GM12864 (cell line): ENCODE data around the gene EPS15.

Experiments
- DNase-seq: peaks from one replicate; pipeline ENCODE4 v3.0.0-alpha.2; 2011; ENCODE audit warnings: low read depth
- H3K4me3 ChIP-seq: 2 replicates; pipeline ENCODE4 v1.5.1; 2011; ENCODE audit warnings: mild to moderate bottlenecking, low read depth, low read length, control low read depth
- TF ChIP-seq, protein P1 (sequence below): IDR thresholded peaks from 2 replicates; pipeline ENCODE4 v1.5.1; 2011; ENCODE audit warnings: low read depth, mild to moderate bottlenecking, moderate library complexity, low read length, control low read depth, inconsistent platforms; ENCODE audit errors: missing control alignments

The EPS15 gene

DNA sequence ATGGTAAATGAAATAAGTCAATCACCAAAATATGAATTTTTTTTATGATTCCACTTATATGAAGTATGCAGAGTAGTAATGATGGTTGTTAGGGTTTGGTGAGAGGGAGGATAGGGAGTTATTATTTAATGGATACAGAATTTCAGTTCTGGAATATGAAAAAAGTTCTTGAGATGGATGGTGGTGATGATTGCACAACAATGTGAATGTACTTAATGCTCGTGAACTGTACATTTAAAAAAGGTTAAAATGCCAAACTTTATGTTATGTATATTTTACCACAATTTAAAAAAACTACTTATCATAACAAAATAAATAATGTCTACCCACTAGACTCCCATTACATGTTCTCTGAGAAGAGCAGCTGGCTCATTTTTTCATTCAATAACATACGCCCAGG, 133.3 kb downstream of the EPS15 start:
- H3K4me3 ChIP-seq = no peak overlapping the region

DNA sequence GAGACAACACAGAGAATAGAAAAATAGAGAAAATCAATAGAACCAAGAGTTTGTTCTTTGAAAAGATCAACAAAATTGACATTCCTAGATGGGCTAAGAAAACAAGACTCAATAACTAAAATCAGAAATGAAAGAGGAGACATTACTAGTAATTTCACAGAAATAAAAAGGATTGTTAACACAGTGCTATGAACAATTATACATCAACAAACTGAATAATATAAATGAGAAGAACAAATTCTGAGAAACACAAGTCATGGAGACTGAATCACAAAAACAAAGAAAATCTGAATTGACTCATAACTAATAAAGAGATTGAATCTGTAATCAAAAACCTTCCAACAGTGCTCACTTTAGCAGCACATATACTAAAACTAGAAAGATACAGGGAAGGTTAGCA, 137.1 kb downstream of the EPS15 start:
- no peak for DNase-seq
- TF ChIP-seq, protein P1, sequence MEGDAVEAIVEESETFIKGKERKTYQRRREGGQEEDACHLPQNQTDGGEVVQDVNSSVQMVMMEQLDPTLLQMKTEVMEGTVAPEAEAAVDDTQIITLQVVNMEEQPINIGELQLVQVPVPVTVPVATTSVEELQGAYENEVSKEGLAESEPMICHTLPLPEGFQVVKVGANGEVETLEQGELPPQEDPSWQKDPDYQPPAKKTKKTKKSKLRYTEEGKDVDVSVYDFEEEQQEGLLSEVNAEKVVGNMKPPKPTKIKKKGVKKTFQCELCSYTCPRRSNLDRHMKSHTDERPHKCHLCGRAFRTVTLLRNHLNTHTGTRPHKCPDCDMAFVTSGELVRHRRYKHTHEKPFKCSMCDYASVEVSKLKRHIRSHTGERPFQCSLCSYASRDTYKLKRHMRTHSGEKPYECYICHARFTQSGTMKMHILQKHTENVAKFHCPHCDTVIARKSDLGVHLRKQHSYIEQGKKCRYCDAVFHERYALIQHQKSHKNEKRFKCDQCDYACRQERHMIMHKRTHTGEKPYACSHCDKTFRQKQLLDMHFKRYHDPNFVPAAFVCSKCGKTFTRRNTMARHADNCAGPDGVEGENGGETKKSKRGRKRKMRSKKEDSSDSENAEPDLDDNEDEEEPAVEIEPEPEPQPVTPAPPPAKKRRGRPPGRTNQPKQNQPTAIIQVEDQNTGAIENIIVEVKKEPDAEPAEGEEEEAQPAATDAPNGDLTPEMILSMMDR = no peak
- H3K4me3 ChIP-seq = no peak overlapping the region

More for the DNA sequence above, 133.3 kb downstream of the EPS15 start:
- TF ChIP-seq, protein P1 = no peak
- DNase-seq = no peak

DNA sequence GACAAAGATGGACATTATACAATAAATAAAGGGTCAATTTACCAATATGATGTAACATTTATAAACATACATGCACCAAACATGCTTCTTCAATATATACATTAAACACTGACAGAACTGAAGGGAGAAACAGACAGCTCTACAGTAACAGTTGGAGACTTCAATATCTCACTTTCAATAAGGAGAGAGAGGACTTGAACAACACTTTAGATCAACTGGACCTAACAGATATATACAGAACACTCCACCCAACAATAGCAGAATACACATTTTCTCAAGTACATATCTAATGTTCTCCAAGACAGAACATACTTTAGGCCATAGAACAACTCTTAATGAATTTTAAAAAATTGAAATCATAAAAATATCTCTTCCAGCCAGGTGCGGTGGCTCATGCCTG, 138.1 kb downstream of the EPS15 start:
- TF ChIP-seq, protein P1 = no peak
- no peak for DNase-seq
- no peak overlapping the region for H3K4me3 ChIP-seq

DNA sequence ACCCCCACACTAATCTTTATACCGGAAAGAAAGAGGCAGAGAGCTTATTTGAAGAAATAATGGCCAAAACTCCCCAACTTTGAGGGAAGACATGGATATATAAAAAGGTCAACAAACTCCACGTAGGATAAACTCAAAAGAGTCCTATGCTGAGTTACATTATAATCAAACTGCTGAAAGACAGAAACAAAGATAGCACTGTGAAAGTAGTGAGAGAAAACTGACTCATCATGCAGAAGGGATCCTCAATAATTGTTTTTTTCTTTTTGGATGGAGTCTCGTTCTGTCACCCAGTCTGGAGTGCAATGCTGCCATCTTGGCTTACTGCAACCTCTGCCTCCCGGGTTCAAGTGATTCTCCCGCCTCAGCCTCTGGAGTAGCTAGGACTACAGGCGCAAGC, 140.2 kb downstream of the EPS15 start:
- no peak for DNase-seq
- TF ChIP-seq, protein P1 = no peak
- no peak overlapping the region for H3K4me3 ChIP-seq

- no peak overlapping the region for H3K4me3 ChIP-seq
- TF ChIP-seq, protein P1 = no peak
- DNase-seq = no peak
Measured at GRCh38 chr1:51373898-51374297, 145.2 kb downstream of the EPS15 start.

DNA sequence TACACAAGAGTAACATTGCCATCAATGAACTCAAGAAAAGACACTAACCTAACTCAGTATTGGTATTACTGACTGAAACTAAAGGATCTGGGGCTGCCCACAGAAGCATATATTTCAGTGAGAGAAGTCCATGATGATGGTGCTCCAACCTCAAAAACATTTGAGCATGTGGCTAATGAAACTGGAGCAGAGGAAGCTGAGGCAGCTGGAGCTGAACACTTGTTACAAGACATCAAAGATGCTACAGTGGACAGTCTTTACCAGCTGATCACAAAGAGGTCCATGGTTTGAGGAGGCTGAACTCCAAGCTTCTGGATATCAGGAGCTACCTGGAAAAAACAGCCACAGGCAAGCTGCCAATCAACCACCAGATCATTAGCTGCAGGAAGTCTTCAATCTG, 146.5 kb downstream of the EPS15 start:
- DNase-seq = no peak
- no peak overlapping the region for H3K4me3 ChIP-seq
- TF ChIP-seq, protein P1 = no peak

DNA sequence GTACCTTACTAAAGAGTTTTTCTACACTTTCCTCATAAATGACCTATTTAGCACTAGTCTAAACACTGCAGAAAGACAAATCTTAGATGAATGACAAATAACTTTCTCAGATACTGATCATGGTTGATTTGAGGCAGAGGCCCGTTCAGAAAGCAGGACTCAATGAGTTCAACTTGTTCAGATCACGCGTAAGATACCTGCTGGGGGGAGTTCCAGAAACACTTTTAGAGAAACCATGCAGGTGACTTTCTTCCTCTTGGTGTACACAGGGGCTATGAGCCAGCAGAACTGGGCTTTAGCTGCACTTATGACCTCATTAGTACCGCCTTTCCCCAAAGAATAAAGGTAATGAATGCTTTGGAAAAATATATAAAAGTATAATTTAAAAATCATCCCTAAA, 149.9 kb downstream of the EPS15 start:
- no peak for DNase-seq
- TF ChIP-seq, protein P1 = no peak

More for the DNA sequence above, 149.9 kb downstream of the EPS15 start:
- H3K4me3 ChIP-seq = no peak overlapping the region
